H1 (cell line): ENCODE data around the gene CHTF8.

Experiments used
- BACH1 ChIP-seq: IDR thresholded peaks from 2 replicates; pipeline ENCODE4 v1.6.1; 2012; ENCODE audit warnings: low read length, improper control_type of control experiment
- EZH2 ChIP-seq: fragments of 200-600 bp; sonication (generic); IDR thresholded peaks from 2 replicates; pipeline ENCODE4 v1.7.1; 2012; ENCODE audit warnings: low read depth, mild to moderate bottlenecking, moderate library complexity, low read length, inconsistent platforms; ENCODE audit not compliant: severe bottlenecking
- HDAC6 ChIP-seq: IDR thresholded peaks from one replicate; pipeline ENCODE4 v1.7.1; 2012; ENCODE audit warnings: low read depth, mild to moderate bottlenecking, inconsistent platforms, low read length, moderate library complexity
- JUND ChIP-seq: IDR thresholded peaks from 2 replicates; pipeline ENCODE4 v1.6.1; 2011; ENCODE audit warnings: mild to moderate bottlenecking, improper control_type of control experiment, low read length
- POLR2A ChIP-seq, 2 experiments: IDR thresholded peaks; 1 replicate in 1 of 2; 2 replicates in 1 of 2; pipeline ENCODE4 v1.6.1; 2011; ENCODE audit warnings: low read depth in 2 of 2, low read length in 2 of 2, mild to moderate bottlenecking in 2 of 2; ENCODE audit errors: control extremely low read depth in 1 of 2
- POLR2AphosphoS5 ChIP-seq: IDR thresholded peaks from 2 replicates; pipeline ENCODE4 v1.6.1; 2011; ENCODE audit warnings: low read depth, low read length
- RBBP5 ChIP-seq: IDR thresholded peaks from 2 replicates; pipeline ENCODE4 v1.7.1; 2012; ENCODE audit warnings: low read depth, mild to moderate bottlenecking, inconsistent platforms, low read length, moderate library complexity, borderline replicate concordance
- RFX5 ChIP-seq: IDR thresholded peaks from 2 replicates; pipeline ENCODE4 v1.6.1; 2011; ENCODE audit warnings: low read depth, low read length, improper control_type of control experiment, borderline replicate concordance
- RNF2 ChIP-seq: fragments of 200-900, 300-1000 bp; sonication (generic); IDR thresholded peaks from 2 replicates; pipeline ENCODE4 v1.7.1; 2016; ENCODE audit warnings: borderline replicate concordance, low read depth, mild to moderate bottlenecking, antibody characterized with exemption, low read length; ENCODE audit not compliant: poor library complexity, severe bottlenecking; ENCODE audit errors: missing control alignments
- TAF1 ChIP-seq: IDR thresholded peaks from 2 replicates; pipeline ENCODE4 v1.6.1; 2011; ENCODE audit warnings: mild to moderate bottlenecking, low read depth, low read length
- TBP ChIP-seq: IDR thresholded peaks from 2 replicates; pipeline ENCODE4 v1.6.1; 2011; ENCODE audit warnings: low read depth, low read length, improper control_type of control experiment
- TF ChIP-seq, protein P1 (sequence below), 3 experiments: IDR thresholded peaks; 1 replicate in 2 of 3; 2 replicates in 1 of 3; pipeline versions ENCODE4 v1.5.1 to v1.6.1; 2011; ENCODE audit warnings: low read length in 3 of 3, mild to moderate bottlenecking in 3 of 3, inconsistent platforms in 2 of 3, low read depth in 1 of 3, moderate library complexity in 1 of 3; ENCODE audit not compliant: insufficient read depth in 1 of 3; ENCODE audit errors: control extremely low read depth in 1 of 3
- TF ChIP-seq, protein P2 (sequence below): IDR thresholded peaks from 2 replicates; pipeline ENCODE4 v1.6.1; 2011; ENCODE audit warnings: low read depth, mild to moderate bottlenecking, low read length; ENCODE audit not compliant: insufficient read depth

DNA sequence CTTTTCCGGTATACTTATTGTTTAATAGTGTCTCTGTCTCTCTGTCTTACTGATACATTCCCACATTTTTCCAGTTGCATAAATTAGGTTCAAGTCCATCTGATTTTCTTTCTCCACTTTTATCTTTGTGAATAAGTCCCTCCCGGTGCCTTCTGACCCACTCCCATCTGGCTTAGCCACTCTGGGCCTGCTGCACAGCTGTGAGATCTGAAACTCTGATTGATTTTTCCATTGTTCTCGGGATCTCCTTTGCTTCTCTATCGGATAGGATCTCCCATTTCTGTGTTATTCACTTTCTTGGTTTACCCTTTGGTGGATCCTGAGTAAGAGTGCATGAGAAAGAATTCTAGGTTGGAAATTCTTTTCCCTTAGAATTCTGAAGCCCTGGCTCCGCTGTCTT is 8.6 kb upstream of the CHTF8 start:
- TF ChIP-seq, protein P1, sequence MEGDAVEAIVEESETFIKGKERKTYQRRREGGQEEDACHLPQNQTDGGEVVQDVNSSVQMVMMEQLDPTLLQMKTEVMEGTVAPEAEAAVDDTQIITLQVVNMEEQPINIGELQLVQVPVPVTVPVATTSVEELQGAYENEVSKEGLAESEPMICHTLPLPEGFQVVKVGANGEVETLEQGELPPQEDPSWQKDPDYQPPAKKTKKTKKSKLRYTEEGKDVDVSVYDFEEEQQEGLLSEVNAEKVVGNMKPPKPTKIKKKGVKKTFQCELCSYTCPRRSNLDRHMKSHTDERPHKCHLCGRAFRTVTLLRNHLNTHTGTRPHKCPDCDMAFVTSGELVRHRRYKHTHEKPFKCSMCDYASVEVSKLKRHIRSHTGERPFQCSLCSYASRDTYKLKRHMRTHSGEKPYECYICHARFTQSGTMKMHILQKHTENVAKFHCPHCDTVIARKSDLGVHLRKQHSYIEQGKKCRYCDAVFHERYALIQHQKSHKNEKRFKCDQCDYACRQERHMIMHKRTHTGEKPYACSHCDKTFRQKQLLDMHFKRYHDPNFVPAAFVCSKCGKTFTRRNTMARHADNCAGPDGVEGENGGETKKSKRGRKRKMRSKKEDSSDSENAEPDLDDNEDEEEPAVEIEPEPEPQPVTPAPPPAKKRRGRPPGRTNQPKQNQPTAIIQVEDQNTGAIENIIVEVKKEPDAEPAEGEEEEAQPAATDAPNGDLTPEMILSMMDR (IDR thresholded peaks at IDR 0.05; ENCODE audit: control extremely low read depth in 1 of 3, insufficient read depth in 1 of 3, low read depth in 1 of 3, low read length in 3 of 3), result no peak
- TF ChIP-seq POLR2A (IDR thresholded peaks at IDR 0.05; ENCODE audit: control extremely low read depth in 1 of 2, low read depth in 2 of 2, low read length in 2 of 2) (no peak), TAF1 (no peak), EZH2 (no peak), RBBP5 (no peak), HDAC6 (no peak), BACH1 (no peak), TBP (no peak), RNF2 (no peak), POLR2AphosphoS5 (no peak), RFX5 (no peak), JUND (no peak)
- TF ChIP-seq, protein P2, sequence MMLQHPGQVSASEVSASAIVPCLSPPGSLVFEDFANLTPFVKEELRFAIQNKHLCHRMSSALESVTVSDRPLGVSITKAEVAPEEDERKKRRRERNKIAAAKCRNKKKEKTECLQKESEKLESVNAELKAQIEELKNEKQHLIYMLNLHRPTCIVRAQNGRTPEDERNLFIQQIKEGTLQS, result no peak
